ENCODE measurements around the gene SMIM17.

Gene SMIM17

GRCh38 chr19:56601375-56601774 lies 41.6 kb upstream of the SMIM17 start:
- no peak for TF ChIP-seq CTCF (conservative IDR thresholded peaks at IDR 0.05; ENCODE audit: low read depth, low read length)
- no peak for DNase-seq (ENCODE audit: low read depth)
- H3K4me3 ChIP-seq (ENCODE audit: low read length): no peak overlapping the region

- TF ChIP-seq CTCF (conservative IDR thresholded peaks at IDR 0.05; ENCODE audit: low read depth, low read length): no peak
- H3K4me3 ChIP-seq (ENCODE audit: low read length): no peak overlapping the region
These were observed 39.1 kb upstream of the SMIM17 start for GRCh38 chr19:56603829-56604228.

GRCh38 chr19:56608274-56608964 lies 34.5 kb upstream of the SMIM17 start:
- no peak overlapping the region for H3K4me3 ChIP-seq (ENCODE audit: low read length)
- TF ChIP-seq CTCF (conservative IDR thresholded peaks at IDR 0.05; ENCODE audit: low read depth, low read length): no peak
- no peak for DNase-seq (ENCODE audit: low read depth)

More at GRCh38 chr19:56603829-56604228, 39.1 kb upstream of the SMIM17 start:
- DNase-seq (ENCODE audit: low read depth): no peak

GRCh38 chr19:56611288-56611687 lies 31.7 kb upstream of the SMIM17 start:
- DNase-seq (ENCODE audit: low read depth): no peak
- no peak overlapping the region for H3K4me3 ChIP-seq (ENCODE audit: low read length)
- TF ChIP-seq CTCF (conservative IDR thresholded peaks at IDR 0.05; ENCODE audit: low read depth, low read length): no peak

GRCh38 chr19:56612737-56613136 lies 30.2 kb upstream of the SMIM17 start:
- H3K4me3 ChIP-seq (ENCODE audit: low read length): no peak overlapping the region
- no peak for TF ChIP-seq CTCF (conservative IDR thresholded peaks at IDR 0.05; ENCODE audit: low read depth, low read length)
- DNase-seq (ENCODE audit: low read depth): no peak

GRCh38 chr19:56613639-56614038 lies 29.3 kb upstream of the SMIM17 start:
- no peak for DNase-seq (ENCODE audit: low read depth)
- H3K4me3 ChIP-seq (ENCODE audit: low read length): no peak overlapping the region
- no peak for TF ChIP-seq CTCF (conservative IDR thresholded peaks at IDR 0.05; ENCODE audit: low read depth, low read length)

GRCh38 chr19:56617531-56617930 lies 25.4 kb upstream of the SMIM17 start:
- no peak overlapping the region for H3K4me3 ChIP-seq (ENCODE audit: low read length)
- TF ChIP-seq CTCF (conservative IDR thresholded peaks at IDR 0.05; ENCODE audit: low read depth, low read length): no peak
- DNase-seq (ENCODE audit: low read depth): no peak

Measured in retinal pigment epithelial cell (primary cell).